Astrocyte of the spinal cord (primary cell): ENCODE results near the gene CCDC102A.
"Not testable (repeated sequence)": the region's sequence is repeated elsewhere in the genome, so short reads cannot be mapped to it uniquely, and the experiment has no call there.

ENCODE experiments used
- DNase-seq: peaks from one replicate; pipeline ENCODE4 v3.0.0; 2011; ENCODE audit warnings: low read depth, low spot score
- H3K4me3 ChIP-seq: 2 replicates; pipeline ENCODE4 v1.5.1; 2011; ENCODE audit warnings: low read depth, mild to moderate bottlenecking, low read length, moderate library complexity
- in situ Hi-C: cut with HindIII; loops from 2 replicates; pipeline ENCODE4 v1.10.0; 2017; ENCODE audit warnings: low sequenced_read_pairs
- TF ChIP-seq, protein P1 (sequence below): IDR thresholded peaks from 2 replicates; pipeline ENCODE4 v1.5.1; 2012; ENCODE audit warnings: low read depth, mild to moderate bottlenecking, low read length, inconsistent platforms

The CCDC102A gene

GRCh38 chr16:57556941-57557541, 20.7 kb upstream of the CCDC102A start:
- H3K4me3 ChIP-seq: no peak overlapping the region
- no peak for DNase-seq
- in situ Hi-C loops: no loop called here
- TF ChIP-seq, protein P1, sequence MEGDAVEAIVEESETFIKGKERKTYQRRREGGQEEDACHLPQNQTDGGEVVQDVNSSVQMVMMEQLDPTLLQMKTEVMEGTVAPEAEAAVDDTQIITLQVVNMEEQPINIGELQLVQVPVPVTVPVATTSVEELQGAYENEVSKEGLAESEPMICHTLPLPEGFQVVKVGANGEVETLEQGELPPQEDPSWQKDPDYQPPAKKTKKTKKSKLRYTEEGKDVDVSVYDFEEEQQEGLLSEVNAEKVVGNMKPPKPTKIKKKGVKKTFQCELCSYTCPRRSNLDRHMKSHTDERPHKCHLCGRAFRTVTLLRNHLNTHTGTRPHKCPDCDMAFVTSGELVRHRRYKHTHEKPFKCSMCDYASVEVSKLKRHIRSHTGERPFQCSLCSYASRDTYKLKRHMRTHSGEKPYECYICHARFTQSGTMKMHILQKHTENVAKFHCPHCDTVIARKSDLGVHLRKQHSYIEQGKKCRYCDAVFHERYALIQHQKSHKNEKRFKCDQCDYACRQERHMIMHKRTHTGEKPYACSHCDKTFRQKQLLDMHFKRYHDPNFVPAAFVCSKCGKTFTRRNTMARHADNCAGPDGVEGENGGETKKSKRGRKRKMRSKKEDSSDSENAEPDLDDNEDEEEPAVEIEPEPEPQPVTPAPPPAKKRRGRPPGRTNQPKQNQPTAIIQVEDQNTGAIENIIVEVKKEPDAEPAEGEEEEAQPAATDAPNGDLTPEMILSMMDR: no peak

DNA sequence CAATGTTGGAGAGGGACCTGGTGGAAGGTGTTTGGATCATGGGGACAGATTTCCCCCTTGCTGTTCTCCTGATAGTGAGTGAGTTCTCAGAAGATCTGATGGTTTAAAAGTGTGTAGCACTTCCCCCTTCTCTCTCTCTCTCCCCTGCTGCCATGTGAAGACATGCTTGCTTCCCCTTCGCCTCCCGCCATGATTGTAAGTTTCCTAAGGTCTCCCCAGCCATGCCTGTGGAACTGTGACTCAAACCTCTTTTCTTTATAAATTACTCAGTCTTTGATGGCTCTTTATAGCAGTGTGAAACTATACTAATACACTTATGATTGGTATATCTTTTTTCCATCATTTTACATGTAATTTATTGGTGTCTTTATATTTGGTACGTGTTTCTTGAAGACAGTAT, 19.5 kb upstream of the CCDC102A start:
- DNase-seq: no peak
- TF ChIP-seq, protein P1: no peak
- H3K4me3 ChIP-seq: no peak overlapping the region
- in situ Hi-C loops: no loop called here

GRCh38 chr16:57551057-57551456, 14.7 kb upstream of the CCDC102A start:
- DNase-seq: no peak
- H3K4me3 ChIP-seq: no peak overlapping the region
- in situ Hi-C loops: no loop called here
- TF ChIP-seq, protein P1: no peak

DNA sequence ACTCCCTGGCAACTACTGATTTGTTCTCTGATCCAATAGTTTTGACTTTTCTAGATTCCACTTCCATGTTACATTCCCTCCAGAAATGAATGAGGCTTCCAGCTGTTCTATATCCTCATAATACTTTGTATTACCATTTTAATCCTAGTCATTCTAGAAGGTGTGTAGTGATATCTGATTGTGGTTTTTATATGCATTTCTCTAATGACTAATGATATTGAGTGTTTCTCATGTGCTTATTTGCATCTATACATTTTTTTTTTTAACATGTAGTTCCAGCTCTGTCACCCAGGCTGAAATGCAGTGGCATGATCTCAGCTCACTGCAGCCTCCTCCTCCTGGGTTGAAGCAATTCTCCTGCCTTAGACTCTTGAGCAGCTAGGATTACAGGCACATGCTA, 13.4 kb upstream of the CCDC102A start:
- no peak for DNase-seq
- no peak overlapping the region for H3K4me3 ChIP-seq
- TF ChIP-seq, protein P1: no peak
- in situ Hi-C loops: no loop called here

GRCh38 chr16:57548408-57548807, 12.0 kb upstream of the CCDC102A start:
- no peak for DNase-seq

GRCh38 chr16:57547524-57547923, 11.2 kb upstream of the CCDC102A start:
- in situ Hi-C loops, DNase-seq, H3K4me3 ChIP-seq: not testable (repeated sequence)

More at GRCh38 chr16:57548408-57548807, 12.0 kb upstream of the CCDC102A start:
- H3K4me3 ChIP-seq: no peak overlapping the region
- TF ChIP-seq, protein P1: no peak
- in situ Hi-C loops: no loop called here

- TF ChIP-seq, protein P1: no peak
- in situ Hi-C loops: no loop called here
- DNase-seq: no peak
- no peak overlapping the region for H3K4me3 ChIP-seq
Measured at GRCh38 chr16:57544124-57544653, 7.8 kb upstream of the CCDC102A start.
